ENCODE results near the gene NID2.
A peak's percentile ranks its signal among the peaks of the same experiment; 100 is the strongest.

Gene NID2

DNA sequence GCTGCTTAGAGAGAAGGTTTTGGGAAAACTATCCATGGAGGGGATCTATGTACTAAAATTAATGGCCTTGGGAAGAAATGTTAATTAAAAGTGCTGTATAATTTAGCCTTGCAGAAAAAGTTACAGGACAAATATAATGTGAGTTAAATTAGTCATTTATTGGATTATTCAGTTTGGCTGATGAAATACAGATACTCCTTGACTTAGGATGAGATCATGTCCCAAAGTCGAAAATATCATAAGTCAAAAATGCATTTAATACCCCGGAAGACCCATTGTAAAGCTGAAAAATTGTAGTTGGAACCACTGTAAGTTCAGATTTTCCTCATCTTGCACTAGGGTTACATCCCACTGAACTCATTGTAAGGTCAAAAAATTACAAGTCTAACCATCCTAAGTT lies 69.8 kb downstream of the NID2 start:
- no peak overlapping the region for H3K27ac ChIP-seq
- H3K9me3 ChIP-seq: no peaks in the 10 kb centered on the region
- no peaks in the 10 kb centered on the region for H3K27me3 ChIP-seq
- TF ChIP-seq, protein P1, sequence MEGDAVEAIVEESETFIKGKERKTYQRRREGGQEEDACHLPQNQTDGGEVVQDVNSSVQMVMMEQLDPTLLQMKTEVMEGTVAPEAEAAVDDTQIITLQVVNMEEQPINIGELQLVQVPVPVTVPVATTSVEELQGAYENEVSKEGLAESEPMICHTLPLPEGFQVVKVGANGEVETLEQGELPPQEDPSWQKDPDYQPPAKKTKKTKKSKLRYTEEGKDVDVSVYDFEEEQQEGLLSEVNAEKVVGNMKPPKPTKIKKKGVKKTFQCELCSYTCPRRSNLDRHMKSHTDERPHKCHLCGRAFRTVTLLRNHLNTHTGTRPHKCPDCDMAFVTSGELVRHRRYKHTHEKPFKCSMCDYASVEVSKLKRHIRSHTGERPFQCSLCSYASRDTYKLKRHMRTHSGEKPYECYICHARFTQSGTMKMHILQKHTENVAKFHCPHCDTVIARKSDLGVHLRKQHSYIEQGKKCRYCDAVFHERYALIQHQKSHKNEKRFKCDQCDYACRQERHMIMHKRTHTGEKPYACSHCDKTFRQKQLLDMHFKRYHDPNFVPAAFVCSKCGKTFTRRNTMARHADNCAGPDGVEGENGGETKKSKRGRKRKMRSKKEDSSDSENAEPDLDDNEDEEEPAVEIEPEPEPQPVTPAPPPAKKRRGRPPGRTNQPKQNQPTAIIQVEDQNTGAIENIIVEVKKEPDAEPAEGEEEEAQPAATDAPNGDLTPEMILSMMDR (IDR thresholded peaks at IDR 0.05): no peak
- H3K36me3 ChIP-seq: peaks cover 65% of the 10 kb centered on the region
- no peak overlapping the region for H3K4me3 ChIP-seq (ENCODE audit: low read depth in 1 of 2, low read length in 1 of 2)
- H3K4me1 ChIP-seq (ENCODE audit: control insufficient read depth in 1 of 2, insufficient read depth in 1 of 2, low read depth in 1 of 2, low read length in 1 of 2): no peaks in the 10 kb centered on the region

DNA sequence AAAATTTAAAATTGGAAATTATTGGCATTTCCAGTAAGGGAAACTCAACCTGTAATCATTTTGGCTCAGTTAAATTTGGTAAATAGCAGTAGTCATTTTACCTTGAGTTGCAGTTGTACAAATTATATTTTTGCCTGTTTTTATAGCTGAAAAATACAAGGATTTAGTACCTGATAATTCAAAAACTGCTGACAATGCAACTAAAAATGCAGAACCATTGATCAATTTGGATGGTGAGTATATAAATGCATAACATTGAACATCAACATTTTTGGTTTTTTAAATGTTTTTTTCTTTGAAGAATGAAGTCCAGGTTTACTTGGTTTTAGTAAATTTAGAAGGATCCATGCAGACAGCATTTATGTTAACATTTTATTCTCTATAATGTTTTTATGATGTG lies 70.5 kb downstream of the NID2 start:
- Histone ChIP-seq H3K4me1 (ENCODE audit: control insufficient read depth in 1 of 2, insufficient read depth in 1 of 2, low read depth in 1 of 2, low read length in 1 of 2) (no peaks in the 10 kb centered on the region), H3K27ac (no peak overlapping the region)
- TF ChIP-seq, protein P1 (IDR thresholded peaks at IDR 0.05): no peak

DNA sequence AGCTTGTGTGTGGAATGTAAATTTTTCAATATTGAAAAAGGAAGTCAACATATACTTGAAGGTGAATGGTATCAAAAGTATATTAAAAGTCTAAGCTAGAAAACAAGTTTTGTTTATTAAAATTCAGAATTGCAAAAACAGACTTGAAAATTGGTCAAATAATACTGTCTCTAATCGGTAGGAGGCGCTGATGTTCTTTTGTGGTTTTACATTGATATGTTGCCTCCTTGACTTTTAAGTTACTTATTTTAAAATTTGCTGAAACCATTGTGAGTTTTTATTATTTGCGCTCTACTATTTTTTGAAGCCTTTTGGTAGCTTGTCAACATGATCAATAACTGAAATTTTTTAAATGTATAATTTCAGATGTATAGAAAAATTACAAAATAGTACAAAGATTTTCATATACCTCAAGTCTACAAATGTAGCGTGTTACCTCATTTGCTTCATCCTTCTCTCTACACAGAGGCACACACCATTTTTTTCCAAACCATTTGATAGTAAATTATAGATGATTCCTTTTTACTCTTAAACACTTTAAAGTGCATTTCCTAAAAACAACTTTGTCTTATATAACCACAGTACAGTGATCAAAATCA lies 72.6 kb downstream of the NID2 start:
- Histone ChIP-seq H3K27ac (no peak overlapping the region), H3K36me3 (peaks cover 56% of the 10 kb centered on the region), H3K4me3 (ENCODE audit: low read depth in 1 of 2, low read length in 1 of 2) (no peak overlapping the region), H3K9me3 (no peaks in the 10 kb centered on the region), H3K27me3 (no peaks in the 10 kb centered on the region), H3K4me1 (ENCODE audit: control insufficient read depth in 1 of 2, insufficient read depth in 1 of 2, low read depth in 1 of 2, low read length in 1 of 2) (no peaks in the 10 kb centered on the region)
- TF ChIP-seq, protein P1 (IDR thresholded peaks at IDR 0.05): peak; percentile 41

More for the DNA sequence above, 70.5 kb downstream of the NID2 start:
- Histone ChIP-seq H3K4me3 (ENCODE audit: low read depth in 1 of 2, low read length in 1 of 2) (no peak overlapping the region), H3K36me3 (peaks cover 62% of the 10 kb centered on the region), H3K9me3 (no peaks in the 10 kb centered on the region), H3K27me3 (no peaks in the 10 kb centered on the region)

DNA sequence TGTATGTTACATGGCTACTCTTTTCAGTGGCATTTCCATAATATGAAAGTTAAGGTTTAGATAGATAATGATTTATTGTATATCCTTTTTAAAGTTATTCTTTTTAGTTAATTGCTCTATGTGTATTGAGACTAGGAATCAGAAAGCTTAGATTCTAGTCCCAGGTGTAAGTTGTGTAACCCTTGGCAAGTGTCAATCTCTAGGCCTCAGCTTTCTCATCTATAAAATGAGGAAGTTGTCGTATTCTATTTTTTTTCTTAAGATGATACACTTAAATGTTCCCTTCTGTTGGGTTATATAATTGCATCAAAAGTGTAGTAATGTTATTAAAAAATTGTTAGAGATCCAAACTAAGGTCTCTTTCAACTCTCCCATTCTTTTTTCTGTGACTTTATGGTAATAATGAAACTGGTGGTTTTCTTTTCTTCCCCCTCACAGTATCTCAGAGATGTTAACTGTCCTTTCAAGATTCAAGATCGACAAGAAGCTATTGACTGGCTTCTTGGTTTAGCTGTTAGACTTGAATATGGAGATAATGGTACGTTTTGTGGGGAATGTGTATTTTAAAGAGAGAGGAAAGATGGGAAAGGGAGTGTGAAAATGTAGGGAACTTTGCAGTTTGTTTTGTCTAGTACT lies 75.5 kb downstream of the NID2 start:
- TF ChIP-seq, protein P1 (IDR thresholded peaks at IDR 0.05): no peak
- peak overlapping the region; percentile 35 for H3K27ac ChIP-seq
- no peaks in the 10 kb centered on the region for H3K27me3 ChIP-seq
- peaks cover 13 to 16% of the 10 kb centered on the region in 2 experiments for H3K4me1 ChIP-seq (ENCODE audit: control insufficient read depth in 1 of 2, insufficient read depth in 1 of 2, low read depth in 1 of 2, low read length in 1 of 2)
- peaks cover 37% of the 10 kb centered on the region for H3K36me3 ChIP-seq
- H3K9me3 ChIP-seq: no peaks in the 10 kb centered on the region
- no peak overlapping the region for H3K4me3 ChIP-seq (ENCODE audit: low read depth in 1 of 2, low read length in 1 of 2)

DNA sequence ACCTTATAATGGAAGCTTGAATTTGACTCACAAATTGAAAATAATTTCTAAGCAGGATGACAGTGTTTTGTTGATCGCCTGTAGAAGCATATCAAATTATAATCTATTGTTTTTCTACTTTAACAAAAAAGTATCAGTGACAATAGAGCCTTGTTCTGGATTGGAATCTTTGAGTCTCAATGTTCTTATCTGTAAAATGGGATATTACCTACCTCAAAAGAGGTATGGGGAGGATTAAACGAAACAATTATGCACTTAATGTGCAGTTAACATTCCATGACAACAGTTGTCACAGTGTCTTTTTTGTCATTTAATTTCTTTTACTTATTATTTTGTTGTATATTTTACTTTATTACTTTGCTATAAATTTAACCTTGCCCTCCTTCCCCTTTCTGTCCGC lies 78.4 kb downstream of the NID2 start:
- Histone ChIP-seq H3K4me3 (ENCODE audit: low read depth in 1 of 2, low read length in 1 of 2) (peak overlapping the region; percentile 81 to 87), H3K27ac (no peak overlapping the region)
- TF ChIP-seq, protein P1 (IDR thresholded peaks at IDR 0.05): no peak

More for the DNA sequence above, 78.4 kb downstream of the NID2 start:
- no peaks in the 10 kb centered on the region for H3K27me3 ChIP-seq
- peaks cover 13 to 16% of the 10 kb centered on the region in 2 experiments for H3K4me1 ChIP-seq (ENCODE audit: control insufficient read depth in 1 of 2, insufficient read depth in 1 of 2, low read depth in 1 of 2, low read length in 1 of 2)
- peaks cover 29% of the 10 kb centered on the region for H3K36me3 ChIP-seq
- no peaks in the 10 kb centered on the region for H3K9me3 ChIP-seq
